Vein endothelial cell (primary cell): ENCODE results near the gene LMO2. TPM values are rescaled to one million over a fixed set of nuclear protein-coding genes. Genes with fewer than 3 reads are reported as not detected.

Source experiments
- total RNA-seq: library from RNA; depleted of rRNA; stranded (reverse); fragments of >200 nt; gene quantifications from 2 replicates; pipeline ENCODE4 v1.2.3, GENCODE V29; 2012

Gene LMO2
- total RNA-seq: 43.8 and 50.6 TPM in 2 replicates

GRCh38 chr11:33891714-33892327 lies at the start of gene LMO2:
LMO2 (minus strand) TSS chr11:33892076; CDS start chr11:33869716, 22,360 bp downstream.

Other genes with a start within 250 kb of the LMO2 start
- gene C11orf91, start 191.2 kb downstream of the LMO2 start, total RNA-seq: 0.33 TPM in 1 of 2 replicates, not detected in the other
- gene CD59, start 155.7 kb downstream of the LMO2 start, total RNA-seq: 897 and 1,208 TPM in 2 replicates
- 24.2 and 31.6 TPM in 2 replicates for gene FBXO3, start 117.6 kb downstream of the LMO2 start, total RNA-seq
- gene CAPRIN1, start 159.7 kb upstream of the LMO2 start, total RNA-seq: 227 and 287 TPM in 2 replicates
- gene NAT10, start 213.6 kb upstream of the LMO2 start, total RNA-seq: 35.3 and 36.9 TPM in 2 replicates